NCI-H82 treated with DMSO at 0.1 percent for 48 hours (cell line): ENCODE data around the gene COL13A1.

ENCODE experiments used
- DNase-seq: peaks from one replicate; lab custom pipeline; 2025; ENCODE audit not compliant: unreplicated experiment; lab: John Stamatoyannopoulos, UW

Gene COL13A1

DNA sequence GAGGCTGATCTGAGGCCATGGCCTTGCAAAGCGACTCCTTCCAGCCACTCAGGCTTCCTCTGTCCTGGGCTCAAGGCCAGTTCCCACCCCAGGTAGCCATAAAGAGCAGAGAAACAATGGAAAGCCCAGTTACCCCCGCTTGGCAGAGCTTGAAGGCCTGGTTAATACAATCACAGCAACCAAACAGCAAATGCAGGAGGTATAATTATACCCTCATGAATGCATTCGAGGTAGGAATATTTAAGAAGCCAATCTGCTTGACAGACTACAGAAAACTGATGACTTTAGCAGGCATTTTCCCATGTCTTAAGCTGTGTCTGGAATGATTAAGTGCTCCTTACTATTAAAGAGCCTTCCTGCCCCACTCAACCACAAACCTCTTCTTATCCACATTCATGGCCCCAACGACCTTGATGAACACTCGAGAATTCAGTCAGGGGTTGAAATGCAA lies 136.9 kb downstream of the COL13A1 start:
- DNase-seq, result no peak

DNA sequence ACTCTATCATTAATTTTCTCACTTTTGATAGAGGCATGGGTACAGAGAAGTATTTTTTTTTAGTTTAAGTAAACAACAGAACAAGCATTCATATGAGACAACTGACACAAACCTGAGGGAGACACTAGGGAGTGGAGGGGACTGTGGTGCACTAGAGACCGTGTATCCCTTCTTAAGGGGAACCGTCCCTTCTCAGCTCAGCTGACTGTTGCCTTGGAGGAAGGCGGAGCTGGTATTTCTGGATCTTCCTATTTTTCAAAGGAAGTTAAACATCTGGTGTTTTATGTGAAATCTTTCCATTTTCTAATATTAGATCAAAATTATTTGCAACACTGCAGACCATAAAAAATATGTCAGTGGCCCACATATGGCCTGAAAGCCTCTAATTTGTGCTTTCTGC lies 137.4 kb downstream of the COL13A1 start:
- no peak for DNase-seq

DNA sequence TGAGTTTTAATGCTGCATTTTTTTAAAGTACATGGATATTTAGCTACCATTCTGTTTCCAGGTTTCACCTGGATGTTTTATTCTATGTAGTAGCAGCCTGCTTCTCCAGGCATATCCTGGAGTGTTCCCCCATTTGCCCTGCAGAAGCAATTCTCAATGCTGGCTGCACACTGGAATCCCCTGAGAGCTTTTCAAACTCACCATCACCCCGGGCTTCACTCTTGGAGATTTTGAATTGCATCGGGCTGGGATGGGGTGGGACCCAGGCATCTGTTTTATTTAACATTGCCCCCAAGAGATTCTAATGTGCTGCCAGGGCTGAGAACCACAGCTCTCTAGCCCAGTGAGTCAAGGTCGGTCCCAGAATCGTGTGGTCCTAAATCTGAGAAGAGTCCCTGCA lies 137.8 kb downstream of the COL13A1 start:
- no peak for DNase-seq

DNA sequence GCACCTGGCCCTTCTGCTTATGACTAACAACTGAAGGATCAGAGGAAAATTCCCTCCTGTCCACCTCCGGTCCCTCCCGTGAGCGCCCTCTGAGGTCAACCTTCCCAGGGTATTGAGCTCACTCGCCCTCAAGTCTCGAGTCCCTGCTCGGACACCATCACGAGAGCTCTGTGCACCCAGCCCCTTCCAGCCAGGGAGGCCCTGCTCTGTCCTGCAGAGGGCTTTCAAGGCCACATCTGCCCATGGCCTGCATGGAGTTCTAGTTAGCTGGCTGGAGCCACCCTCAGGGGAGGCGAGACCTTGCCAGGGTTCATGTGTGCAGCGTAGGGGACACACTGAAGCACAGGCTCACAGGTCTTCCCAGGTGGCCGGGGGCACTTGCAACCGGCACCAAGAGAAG lies 140.0 kb downstream of the COL13A1 start:
- no peak for DNase-seq

DNA sequence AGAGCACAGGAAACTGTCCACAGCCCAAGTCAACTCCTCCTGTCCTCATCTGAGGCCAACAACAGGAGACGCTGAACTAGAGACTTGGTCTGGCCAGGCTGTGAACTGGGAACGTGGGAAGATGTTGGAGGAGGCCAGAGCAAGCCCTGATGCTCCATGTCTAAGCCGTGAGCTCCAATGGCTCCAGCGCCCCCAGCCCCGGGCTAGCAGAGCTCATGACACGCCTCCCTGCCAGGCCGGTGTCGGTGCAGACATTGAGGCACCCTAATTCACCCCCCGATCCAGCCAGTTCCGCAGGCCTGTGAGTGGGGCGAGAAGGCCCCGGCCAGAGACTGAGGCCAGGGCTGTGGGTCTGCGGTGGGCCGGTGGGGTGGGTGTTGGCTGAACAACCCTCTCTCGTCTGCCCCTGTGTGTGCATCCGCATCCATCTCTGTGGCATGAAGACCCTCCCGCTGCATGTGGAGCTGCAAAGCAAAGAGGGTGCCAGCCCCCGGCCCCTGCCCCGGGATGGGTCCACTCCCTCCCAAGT lies 141.7 kb downstream of the COL13A1 start:
- no peak for DNase-seq

DNA sequence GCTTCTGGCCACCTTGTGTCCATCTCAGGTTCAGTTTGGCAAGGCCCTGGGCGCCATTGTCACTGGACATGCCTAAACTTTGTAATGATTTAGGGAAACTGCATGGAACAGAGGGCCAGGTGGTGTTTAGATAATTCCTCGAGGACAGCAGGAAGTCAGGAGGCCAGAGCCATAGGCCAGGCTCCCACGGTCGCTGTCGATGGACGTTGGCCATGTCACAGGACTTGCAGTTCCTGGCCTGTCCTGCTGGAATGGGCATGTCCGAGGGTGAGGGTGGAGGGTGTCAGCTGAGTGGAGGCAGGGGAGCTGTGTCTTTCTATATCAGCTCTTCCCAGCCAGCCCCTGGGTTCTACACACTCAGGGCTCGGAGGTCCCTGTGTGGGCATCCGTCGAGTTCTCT lies 143.1 kb downstream of the COL13A1 start:
- no peak for DNase-seq

DNA sequence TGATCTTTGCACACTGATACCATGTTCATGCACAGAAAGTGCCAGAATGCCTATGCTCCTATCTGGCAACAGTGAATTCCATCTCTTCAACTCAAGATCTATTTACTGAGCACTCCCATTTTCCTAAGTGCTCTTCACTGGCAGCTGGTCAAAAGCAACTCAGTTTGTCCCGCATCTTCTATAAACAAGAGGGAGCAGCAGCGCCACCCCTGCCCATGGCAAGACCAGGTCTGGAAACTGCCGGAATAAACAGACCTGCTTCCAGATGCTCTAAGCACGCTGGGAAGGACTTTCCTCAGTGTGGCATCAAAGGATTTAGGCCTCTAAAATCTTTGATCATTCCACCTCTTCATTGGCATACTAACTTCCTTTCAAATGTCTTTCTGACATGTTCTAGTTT lies 146.6 kb downstream of the COL13A1 start:
- DNase-seq, result no peak

DNA sequence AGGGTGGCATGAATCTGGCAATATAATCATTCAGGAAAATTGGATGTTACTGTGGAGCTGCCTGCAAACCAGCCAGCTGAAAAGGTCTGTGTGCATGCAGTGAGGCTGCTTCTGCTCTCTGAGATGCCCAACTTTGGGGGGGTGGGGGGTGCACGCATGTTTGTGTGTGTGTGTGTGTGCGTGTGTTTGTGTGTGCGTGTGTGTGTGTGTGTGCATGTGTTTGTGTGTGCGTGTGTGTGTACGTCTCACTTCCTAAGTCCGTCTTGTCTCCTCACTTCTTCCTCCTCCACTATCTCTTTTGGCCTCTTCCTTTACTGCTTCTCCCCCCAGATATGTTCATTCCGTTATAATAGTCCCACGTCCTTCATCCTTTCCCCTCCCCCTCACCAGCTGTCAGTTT lies 148.1 kb downstream of the COL13A1 start:
- no peak for DNase-seq

DNA sequence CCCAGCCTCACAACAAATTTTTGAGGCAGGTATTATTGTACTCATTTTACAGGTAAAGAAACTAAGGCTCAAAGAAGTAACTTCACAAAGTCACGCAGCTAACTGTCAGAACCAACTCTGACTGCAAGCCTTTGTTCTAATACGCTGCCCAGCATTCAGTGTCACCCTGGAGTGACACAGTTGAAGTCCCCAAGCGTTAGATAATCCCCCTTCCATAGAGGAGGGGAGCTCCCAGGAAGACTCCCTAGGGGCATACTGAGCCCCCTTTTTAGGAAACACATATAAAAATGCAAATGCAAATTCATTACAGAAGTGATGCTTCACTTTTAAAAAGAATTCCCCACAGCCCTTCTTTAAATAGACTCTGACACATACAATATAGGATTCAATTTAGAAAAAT lies 150.0 kb downstream of the COL13A1 start:
- DNase-seq, result no peak

DNA sequence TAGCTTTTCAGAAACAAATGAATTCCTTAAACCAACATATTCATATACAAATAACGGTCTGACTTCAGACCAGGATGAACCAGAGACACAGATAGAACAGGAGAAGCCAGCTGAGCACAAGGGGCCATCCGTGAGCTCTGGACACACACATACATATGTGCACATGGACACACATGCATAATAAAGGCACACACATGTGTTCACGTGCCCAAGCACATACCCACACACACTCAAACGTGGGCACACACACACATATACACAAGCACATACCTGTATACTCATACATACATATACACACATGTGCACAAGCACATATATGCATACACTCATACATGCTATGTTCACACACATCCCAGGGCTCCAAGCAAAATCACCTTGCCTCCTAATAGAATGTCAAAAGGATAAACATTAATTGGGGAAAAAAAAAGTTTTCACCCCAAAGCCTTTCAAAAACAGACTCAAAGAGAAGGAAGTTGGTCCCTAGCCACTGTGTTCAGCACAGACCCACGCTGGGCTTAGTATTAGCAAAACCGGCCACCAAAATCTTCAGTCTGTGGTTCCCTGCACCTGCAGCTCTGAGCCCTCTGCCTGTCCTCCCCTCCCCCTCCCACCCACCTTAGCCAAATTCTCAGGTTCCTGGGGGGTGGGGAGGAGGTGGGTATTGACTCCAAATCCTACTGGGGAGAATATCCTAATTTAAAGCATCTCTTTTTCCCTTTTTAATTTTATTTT lies 150.5 kb downstream of the COL13A1 start:
- DNase-seq, result no peak

DNA sequence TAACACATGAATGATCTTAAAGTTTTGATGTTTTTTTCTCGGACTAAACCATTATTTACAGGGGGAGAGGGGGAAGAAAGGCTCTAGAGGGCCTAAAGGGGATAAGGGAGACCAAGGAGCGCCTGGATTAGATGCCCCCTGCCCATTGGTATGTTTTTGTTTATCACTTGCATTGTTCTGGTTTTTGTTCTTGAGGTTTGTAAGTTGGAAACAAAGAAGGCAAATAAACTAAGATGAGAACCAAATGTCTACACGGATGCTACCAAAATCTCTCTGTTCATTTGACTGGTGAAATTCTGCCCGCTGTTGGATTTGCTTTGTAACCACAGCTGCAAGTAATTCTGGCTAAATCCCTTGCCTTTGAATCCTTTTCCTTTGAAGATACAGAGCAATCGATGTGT lies 151.1 kb downstream of the COL13A1 start:
- no peak for DNase-seq

DNA sequence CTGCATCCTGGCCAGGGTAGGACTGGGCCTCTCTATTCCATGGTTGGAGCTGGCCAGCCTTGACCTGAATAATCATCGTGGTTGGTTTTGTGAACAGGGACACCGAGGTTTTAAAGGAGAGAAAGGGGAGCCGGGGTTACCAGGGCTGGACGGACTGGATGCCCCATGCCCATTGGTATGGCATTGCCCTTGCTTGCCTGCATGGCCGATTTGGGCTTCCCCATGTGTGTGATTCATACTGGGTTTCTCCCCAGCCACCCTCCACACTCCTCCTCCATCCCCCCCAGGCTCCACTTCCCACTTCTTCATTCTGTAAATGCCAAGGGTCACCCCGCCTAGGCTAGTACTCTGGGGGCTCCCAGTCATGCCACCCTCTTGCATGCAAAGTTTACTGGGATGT lies 152.1 kb downstream of the COL13A1 start:
- DNase-seq, result no peak

DNA sequence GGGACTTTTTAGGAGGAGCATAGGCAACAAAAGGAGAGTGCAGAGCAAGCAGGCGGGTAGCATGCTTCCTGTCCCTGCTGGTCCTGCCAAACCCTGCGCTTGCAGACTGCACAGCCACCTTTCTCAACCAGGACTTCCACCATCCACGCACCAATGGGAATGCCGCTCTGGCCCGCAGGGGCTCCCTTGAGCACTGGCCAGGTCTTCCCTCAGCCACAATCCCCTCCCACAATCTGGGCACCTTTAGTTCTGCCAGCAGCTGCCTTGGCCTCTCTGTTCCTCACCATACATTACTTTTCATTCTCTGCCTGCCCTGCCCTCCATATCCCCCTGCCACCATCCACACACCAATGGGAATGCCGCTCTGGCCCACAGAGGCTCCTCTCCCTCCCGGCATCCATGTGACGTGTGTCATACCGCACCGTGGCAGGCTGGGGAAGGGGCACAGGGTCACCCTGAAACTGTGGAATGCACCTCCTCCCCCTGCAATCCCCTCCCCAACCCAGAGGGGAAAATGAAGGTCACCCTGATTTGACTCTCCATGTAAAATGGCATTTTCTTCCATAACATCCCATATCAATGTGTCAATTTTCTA lies 153.6 kb downstream of the COL13A1 start:
- DNase-seq, result no peak

DNA sequence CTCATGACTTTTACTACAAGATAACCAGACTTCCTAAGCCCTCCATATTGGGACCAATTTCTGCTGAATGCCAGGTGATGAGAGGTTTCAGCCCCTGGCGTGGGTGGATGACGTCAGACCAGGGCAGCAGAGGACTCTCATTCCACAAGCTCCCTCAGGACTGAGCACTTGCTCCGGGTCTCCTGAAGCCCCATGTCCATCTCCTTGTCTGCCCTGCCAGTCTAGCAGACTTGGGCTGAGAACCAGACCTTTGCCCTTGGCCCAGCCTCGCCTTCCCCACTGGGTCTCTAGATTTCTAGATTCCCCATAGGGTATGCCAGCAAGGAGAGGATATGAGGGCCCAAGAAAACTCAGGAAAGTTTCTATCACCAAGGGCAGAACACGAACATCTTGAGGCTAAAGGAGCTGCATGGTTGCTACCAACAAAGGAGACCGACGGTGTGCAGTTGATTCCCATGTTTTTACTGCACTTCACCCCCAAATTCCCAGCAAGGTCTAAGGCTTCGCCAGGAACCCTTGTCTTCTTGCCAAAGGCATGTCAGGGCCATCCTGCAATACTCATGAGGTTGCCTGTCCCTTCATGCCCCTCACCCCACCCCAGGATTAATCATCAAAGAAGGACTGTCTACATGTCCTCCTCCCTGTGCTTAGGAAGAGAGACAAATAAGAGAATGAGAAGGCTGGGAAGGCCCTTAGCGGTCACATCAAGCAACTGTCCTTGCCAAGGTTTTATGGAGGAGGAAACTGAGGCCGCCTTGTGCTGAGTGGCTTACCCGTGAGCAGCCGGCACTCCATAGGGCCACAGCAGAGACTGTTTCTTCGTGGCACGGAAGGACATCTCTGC lies 154.4 kb downstream of the COL13A1 start:
- no peak for DNase-seq

DNA sequence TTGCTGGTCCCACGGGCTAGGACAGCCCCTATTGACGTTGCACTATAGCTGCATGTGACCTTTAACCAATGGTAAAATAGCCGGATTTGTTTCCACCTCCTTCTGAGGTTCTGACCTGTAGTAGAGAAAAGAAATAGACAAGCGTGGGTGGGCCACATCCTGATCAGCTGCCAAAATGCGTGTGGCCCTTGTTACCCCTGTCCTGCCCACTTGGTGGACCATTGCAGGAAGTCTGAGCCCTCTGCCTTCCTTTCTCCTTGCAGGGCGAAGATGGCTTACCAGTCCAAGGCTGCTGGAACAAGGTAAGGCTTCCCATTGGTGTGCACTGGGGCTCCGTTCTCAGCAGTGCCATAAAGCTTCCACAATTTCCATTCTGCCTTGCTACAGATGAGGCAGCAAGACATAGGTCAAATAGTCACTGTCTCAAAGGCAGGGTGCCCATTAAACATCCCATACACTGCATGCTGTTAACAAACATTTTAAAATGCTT lies 155.1 kb downstream of the COL13A1 start:
- no peak for DNase-seq

DNA sequence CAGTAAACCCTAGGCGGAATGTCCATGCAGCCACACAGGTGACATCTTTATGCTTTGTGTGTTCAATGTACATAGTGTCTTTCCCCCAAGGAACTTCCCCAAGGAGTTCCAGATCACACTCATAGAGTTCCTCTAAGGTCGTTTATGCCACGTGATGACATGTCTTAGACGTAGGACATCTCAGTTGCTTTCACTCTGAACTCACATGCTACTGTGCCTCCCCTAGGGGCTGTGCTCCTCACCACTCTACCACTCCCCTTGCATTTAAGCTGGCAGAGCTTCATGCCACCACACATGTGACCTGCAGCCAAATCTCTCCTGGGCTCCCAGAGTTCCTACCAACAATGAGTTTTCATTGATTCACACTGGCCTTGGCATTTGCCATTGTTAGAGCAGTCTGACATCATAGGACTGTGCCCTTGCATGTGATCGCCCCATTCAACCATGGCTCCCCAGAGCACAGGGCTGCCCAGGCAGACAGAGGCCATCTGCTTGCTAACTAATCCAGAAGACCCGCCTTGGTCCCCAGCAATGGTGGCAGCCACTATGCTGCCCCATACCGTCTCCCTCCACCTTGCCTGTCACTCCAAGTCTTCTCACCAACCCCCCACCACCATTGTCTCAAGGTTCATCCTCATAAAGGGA lies 155.7 kb downstream of the COL13A1 start:
- no peak for DNase-seq

DNA sequence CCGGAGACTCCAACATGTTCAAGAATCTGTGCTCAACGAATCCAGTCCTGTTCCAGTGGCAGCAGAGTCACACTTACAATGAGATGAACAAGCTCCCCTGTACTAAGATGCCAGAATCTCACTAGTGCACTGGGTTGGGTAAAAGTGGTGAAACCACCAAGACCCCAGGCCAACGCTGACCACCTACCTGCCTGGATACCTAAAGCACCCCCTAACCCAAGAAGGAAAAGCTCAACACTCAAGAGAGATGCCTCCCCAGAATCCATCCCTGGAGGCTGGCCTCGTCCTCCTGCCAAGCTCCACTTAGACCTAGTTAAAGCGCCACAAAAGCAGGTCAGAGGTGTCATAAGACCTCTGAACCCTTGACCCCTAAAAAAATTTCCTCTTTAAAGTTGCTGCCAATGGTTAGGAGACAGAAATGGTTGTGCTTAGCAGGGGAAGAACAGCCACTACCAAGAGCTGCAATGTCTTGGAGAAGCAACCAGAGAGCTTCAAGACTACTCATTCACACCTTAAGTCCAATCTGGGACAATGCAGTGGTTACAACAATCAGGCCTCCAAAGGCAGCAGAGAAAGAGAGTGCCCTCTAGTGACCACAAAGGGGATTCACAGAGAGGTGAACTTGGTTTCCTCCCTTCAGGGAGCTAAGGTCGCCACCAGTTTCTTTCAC lies 156.3 kb downstream of the COL13A1 start:
- DNase-seq, result peak; percentile 8

DNA sequence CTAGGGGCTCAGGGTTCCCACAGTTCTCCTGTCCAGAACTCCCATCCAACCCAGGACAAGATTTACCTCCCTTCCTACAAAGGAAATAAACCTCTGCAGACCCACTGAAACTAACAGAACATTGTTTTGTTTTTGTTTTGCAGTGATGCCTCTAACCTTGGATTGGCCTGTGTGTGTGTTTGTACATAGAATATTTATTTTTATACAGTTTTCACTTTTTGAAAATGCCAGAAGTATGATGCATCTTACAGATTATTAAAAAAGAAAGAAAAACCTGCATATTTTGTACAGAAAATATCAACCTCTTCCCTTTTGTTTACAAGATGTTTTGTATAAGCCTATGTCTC lies 156.8 kb downstream of the COL13A1 start:
- DNase-seq, result no peak

DNA sequence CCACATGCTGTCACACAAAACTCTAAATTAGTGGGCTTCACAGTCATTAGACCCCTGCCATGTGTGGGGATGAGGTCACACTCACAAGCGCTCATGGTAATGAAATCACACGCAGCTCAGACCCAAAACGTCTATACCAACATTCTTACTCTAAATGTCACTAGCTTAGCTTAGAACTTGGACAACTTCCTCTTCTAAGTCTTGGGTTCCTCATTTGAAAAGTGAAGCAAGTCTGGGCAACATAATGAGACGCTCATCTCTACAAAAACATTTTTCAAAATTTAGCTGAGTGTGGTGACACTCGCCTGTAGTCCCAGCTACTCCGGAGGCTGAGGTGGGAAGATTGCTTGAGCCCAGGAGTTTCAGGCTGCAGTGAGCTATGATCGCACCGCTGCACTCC lies 158.2 kb downstream of the COL13A1 start:
- no peak for DNase-seq

DNA sequence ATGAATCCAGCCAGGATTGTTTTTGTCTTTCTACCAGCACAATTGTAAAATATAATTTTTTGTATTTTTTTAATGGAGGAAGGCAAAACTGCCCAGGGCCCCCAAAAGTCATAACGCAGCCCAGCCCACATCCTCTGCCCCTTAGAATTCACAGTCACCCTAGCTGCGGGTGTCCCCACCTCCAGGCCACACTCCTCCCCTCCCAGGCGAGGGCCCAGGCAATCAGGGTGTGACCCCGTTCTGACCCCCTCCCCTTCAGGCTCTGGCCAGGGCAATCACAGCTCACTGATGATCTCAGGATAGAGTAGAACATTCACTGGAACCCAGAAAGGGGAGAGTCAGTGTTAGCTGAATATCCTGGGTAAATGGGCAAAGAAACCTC lies 158.9 kb downstream of the COL13A1 start:
- DNase-seq, result no peak
